Effector memory CD4-positive, alpha-beta T cell (primary cell): ENCODE results near the gene CAMP.
"Not testable (repeated sequence)": the region's sequence is repeated elsewhere in the genome, so short reads cannot be mapped to it uniquely, and the experiment has no call there.

Source experiments
- DNase-seq, 3 donors: peaks; one replicate each; pipeline ENCODE4 v3.0.0-alpha.2; 2020
- H3K27ac ChIP-seq: 2 replicates; pipeline ENCODE4 v1.7.0; 2013; ENCODE audit warnings: mild to moderate bottlenecking, low read length, moderate library complexity; ENCODE audit not compliant: insufficient read depth, poor library complexity, severe bottlenecking
- H3K27me3 ChIP-seq: replicated peaks from 2 replicates; pipeline ENCODE4 v1.7.0; 2013; ENCODE audit warnings: mild to moderate bottlenecking, low read length; ENCODE audit not compliant: insufficient read depth, control insufficient read depth, poor library complexity, severe bottlenecking
- H3K36me3 ChIP-seq: 2 replicates; pipeline ENCODE4 v1.7.0; 2013; ENCODE audit warnings: mild to moderate bottlenecking, low read length, moderate library complexity; ENCODE audit not compliant: control insufficient read depth, insufficient read depth
- H3K4me1 ChIP-seq: 2 replicates; pipeline ENCODE4 v1.7.0; 2013; ENCODE audit warnings: low read length, mild to moderate bottlenecking; ENCODE audit not compliant: control insufficient read depth, insufficient read depth, poor library complexity, severe bottlenecking
- H3K4me3 ChIP-seq: 2 replicates; pipeline ENCODE4 v1.7.0; 2013; ENCODE audit warnings: low read length, low read depth, mild to moderate bottlenecking; ENCODE audit not compliant: insufficient read depth, poor library complexity, severe bottlenecking
- H3K9me3 ChIP-seq: 2 replicates; pipeline ENCODE4 v1.7.0; 2013; ENCODE audit warnings: mild to moderate bottlenecking, low read length, moderate library complexity; ENCODE audit not compliant: control insufficient read depth

CAMP gene

DNA sequence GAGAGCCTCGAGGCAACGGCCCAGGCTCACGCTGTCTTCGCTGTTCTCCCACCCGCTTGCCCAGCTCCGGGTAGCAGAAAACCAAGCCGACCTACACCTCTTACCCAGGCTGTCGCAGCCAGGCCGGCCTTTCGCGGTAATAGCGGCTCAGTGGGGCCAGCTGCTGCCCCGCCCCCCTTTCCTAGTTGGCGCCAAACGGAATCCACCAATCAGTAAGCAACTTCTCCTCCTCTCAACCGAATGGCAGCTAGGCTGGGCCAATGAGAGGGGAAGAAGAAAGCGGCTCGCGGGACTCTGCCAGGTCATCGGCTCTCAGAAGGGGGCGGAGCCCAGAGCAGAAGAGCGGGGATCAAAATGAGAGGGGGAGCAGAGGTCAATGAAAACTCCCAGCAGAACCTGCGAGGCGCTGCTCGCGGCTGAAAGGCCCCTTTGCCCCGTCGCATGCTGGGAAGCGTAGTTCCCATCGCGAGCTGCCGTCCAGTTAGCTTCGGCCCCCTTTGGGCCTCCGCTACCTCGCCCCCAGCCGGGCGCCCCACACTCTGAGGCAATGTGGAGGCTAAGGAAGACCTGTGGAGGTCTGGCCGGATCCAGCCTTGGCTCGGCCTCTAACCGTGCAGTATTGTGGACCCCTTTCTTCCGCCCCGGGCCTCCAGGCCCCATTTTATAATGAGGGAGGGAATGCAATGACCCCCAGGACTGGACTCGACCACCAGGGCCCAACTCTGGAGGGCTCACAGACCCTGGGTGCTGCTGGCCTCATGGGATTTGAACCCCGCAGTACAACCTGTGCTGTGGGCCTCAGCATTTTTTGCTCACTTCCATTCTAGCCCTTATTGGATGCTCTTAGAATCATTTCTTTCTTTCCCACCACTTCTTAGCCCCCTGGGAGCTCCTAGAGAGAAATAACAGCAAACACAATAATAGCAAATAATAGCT, 34.8 kb upstream of the CAMP start, which contains the start of gene CDC25A:
CDC25A (minus strand) TSS at position 152 of the 936 bp plus-strand sequence. CDS start 470 bp downstream, outside the sequence.
- Histone ChIP-seq H3K36me3 (no peaks in the 10 kb centered on the region), H3K4me1 (peaks cover 4% of the 10 kb centered on the region), H3K27ac (no peak within 1 kb of the TSS), H3K9me3 (no peaks in the 10 kb centered on the region), H3K27me3 (no peaks in the 10 kb centered on the region), H3K4me3 (peak within 1 kb of the TSS; percentile 79)
- DNase-seq = peak; percentile 87 to 92 (median 90)

DNA sequence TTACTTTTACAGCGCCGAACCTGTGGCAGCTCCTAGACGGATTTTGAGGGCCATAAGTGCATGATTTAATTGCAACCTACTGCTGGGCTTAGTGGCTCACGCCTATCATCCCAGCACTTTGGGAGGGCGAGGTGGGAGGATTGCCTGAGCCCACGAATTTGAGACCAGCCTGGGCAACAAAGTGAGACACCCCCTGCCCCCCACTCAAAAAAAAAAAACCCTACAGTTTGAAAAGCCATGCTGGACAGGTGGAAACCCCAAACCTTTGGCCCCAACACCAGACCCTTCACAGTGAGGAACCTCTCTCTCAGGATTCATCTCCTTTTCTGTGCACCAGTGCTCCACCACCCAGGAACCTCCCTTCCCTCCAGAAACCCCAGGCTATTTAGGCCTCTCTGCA, 34.0 kb upstream of the CAMP start:
- peaks cover 4% of the 10 kb centered on the region for H3K4me1 ChIP-seq
- no peak overlapping the region for H3K4me3 ChIP-seq
- H3K27me3 ChIP-seq = no peaks in the 10 kb centered on the region
- H3K36me3 ChIP-seq = no peaks in the 10 kb centered on the region
- no peak for DNase-seq
- H3K9me3 ChIP-seq = no peaks in the 10 kb centered on the region
- no peak overlapping the region for H3K27ac ChIP-seq

DNA sequence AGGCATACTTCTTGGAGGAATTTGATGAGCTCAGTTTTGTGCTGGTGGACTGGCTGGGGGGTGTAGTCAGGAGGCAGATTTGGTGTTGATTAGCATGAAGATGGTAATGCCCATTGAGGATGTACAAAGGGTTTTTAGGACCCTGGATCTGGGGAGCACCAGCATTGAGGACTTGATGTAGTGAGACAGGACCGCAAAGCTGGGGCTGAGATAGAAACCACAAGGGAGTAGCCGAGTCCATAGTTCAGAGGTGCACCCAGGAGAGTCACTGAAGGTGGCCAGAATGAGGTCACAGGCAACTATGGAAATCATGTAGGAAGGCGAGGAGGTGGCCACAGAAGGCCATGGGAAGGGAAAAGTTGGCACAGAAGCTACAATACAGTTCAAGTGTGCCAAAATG, 32.4 kb upstream of the CAMP start:
- Histone ChIP-seq H3K4me1 (peaks cover 4% of the 10 kb centered on the region), H3K4me3 (no peak overlapping the region), H3K36me3 (no peaks in the 10 kb centered on the region), H3K9me3 (no peaks in the 10 kb centered on the region), H3K27me3 (no peaks in the 10 kb centered on the region), H3K27ac (no peak overlapping the region)
- no peak for DNase-seq

DNA sequence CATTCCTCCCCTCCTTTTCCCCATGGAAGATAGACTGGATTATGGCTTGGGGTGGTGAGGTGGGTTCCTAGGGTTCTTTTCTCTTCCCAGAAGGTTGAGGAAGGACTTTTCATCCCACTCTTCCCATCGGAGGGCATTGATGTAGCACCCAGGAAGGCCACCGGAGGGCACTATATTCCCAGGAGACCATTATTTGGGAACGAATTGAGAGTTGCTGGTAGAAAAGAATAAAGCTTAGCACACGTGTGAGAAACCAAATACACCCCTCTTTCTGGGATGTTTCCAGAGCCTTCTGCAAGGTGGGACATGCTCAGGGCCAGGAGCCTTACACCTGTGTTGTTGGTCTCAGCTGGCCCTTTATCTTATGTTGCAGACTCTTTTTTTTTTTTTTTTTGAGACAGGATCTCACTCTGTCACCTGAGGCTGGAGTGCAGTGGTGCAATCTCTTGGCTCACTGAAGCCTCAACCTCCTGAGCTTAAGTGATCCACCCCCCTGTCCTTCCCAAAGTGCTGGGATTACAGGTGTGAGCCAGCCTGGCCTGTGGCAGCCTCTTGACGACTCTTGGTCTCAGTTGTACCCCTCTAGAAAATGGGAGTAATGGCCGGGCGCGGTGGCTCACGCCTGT, 28.7 kb upstream of the CAMP start:
- no peaks in the 10 kb centered on the region for H3K4me1 ChIP-seq
- H3K27me3 ChIP-seq = no peaks in the 10 kb centered on the region
- H3K9me3 ChIP-seq = no peaks in the 10 kb centered on the region
- no peak for DNase-seq
- H3K36me3 ChIP-seq = no peaks in the 10 kb centered on the region
- H3K27ac ChIP-seq = no peak overlapping the region
- no peak overlapping the region for H3K4me3 ChIP-seq

DNA sequence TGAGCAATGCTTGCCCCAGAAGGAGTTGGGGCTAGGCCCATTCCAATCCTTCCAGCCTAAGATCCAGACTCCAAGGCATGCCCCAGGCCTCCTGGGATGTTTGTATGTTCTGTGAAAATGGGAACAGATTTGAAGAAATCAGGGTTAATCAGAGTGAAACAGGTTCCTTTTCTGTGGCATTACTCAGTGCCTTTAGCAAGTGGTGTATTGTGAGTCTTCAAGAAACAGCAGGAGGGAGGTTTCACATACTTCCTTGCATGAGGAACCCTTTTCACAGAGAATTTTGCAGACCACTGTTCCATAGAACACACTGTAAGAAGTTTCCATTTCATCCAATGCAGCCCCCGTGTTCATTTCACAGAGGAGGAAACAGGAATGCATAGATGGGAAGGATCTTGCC, 26.7 kb upstream of the CAMP start:
- H3K4me3 ChIP-seq = no peak overlapping the region
- H3K4me1 ChIP-seq = no peaks in the 10 kb centered on the region
- DNase-seq = no peak
- H3K27ac ChIP-seq = no peak overlapping the region
- no peaks in the 10 kb centered on the region for H3K27me3 ChIP-seq
- H3K9me3 ChIP-seq = no peaks in the 10 kb centered on the region
- no peaks in the 10 kb centered on the region for H3K36me3 ChIP-seq

DNA sequence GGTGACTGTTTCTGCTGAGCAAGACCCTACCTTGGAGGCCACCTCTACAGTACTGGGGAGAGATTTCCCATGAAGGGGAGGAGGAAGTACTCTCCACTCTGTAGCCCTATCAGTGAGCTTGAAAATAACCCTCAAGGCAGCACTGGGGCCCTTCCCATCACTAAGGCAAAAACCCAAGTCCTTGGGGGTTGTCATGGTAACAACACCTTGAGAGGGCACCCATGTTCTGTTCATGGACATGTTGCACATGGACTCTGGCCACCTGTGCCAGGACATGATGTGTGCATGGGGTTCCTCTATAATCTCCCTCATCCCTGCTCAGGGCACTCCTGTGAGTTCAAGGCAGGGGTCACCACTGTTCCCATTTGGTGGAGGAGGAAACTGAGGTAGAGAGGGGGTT, 24.2 kb upstream of the CAMP start:
- no peak for DNase-seq
- no peaks in the 10 kb centered on the region for H3K36me3 ChIP-seq
- no peaks in the 10 kb centered on the region for H3K9me3 ChIP-seq
- no peak overlapping the region for H3K4me3 ChIP-seq
- H3K27ac ChIP-seq = no peak overlapping the region
- no peaks in the 10 kb centered on the region for H3K4me1 ChIP-seq
- H3K27me3 ChIP-seq = no peaks in the 10 kb centered on the region

DNA sequence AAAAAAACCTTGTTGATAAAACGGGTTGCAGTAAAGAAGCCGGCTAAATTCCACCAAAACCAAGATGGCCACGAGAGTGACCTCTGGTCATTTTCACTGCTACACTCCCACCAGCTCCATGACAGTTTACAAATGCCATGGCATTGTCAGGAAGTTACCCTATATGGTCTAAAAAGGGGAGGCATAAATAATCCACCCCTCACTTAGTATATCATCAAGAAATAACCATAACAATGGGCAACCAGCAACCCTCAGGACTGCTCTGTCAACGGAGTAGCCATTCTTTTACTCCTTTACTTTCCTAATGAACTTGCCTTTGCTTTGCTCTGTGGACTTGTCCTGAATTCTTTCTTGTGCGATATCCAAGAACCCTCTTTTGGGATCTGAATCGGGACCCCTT, 20.7 kb upstream of the CAMP start:
- no peaks in the 10 kb centered on the region for H3K36me3 ChIP-seq
- no peak overlapping the region for H3K27ac ChIP-seq
- no peaks in the 10 kb centered on the region for H3K27me3 ChIP-seq
- no peaks in the 10 kb centered on the region for H3K4me1 ChIP-seq
- no peak overlapping the region for H3K4me3 ChIP-seq
- no peaks in the 10 kb centered on the region for H3K9me3 ChIP-seq
- no peak for DNase-seq

DNA sequence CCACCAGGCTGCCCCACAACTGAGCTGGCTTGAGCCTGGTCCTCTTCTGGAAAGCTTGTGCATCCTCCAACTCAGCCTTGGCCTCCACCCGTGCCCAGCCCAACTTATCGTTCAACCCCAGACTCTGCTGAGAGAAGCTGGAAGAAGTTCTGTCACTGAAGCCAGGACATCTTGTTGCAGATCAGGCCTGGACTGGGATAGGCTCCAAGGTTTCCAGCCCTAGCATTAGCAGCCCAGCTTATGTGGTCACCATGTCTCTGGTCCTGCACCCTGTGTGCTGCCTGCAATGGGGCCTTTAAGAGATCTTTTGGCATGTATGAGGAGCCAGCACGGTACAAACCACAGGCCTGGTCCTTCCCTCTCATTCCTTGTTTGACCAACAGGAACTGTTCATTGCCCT, 15.2 kb upstream of the CAMP start:
- no peak overlapping the region for H3K27ac ChIP-seq
- no peaks in the 10 kb centered on the region for H3K4me1 ChIP-seq
- H3K36me3 ChIP-seq = no peaks in the 10 kb centered on the region
- H3K4me3 ChIP-seq = no peak overlapping the region
- no peaks in the 10 kb centered on the region for H3K9me3 ChIP-seq
- no peak for DNase-seq
- no peaks in the 10 kb centered on the region for H3K27me3 ChIP-seq

DNA sequence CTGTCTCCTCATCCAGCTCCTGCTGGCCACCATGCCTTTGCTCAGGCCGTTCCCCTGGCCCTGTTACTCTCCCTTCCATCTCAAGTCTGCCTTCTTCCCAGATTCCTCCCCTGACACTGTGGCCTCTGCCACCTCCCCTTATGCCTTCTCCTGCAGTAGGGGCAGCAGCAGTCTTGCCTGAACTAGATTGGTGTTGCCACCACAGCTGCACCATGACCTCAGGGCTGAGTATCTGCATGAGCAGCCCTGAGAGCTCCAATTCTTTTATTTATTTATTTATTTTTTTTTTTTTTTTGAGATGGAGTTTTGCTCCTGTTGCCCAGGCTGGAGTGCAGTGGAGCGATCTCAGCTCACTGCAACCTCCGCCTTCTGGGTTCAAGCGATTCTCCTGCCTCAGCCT, 13.8 kb upstream of the CAMP start:
- no peaks in the 10 kb centered on the region for H3K9me3 ChIP-seq
- no peak overlapping the region for H3K4me3 ChIP-seq
- no peak for DNase-seq
- H3K4me1 ChIP-seq = no peaks in the 10 kb centered on the region
- no peak overlapping the region for H3K27ac ChIP-seq
- no peaks in the 10 kb centered on the region for H3K36me3 ChIP-seq
- no peaks in the 10 kb centered on the region for H3K27me3 ChIP-seq

DNA sequence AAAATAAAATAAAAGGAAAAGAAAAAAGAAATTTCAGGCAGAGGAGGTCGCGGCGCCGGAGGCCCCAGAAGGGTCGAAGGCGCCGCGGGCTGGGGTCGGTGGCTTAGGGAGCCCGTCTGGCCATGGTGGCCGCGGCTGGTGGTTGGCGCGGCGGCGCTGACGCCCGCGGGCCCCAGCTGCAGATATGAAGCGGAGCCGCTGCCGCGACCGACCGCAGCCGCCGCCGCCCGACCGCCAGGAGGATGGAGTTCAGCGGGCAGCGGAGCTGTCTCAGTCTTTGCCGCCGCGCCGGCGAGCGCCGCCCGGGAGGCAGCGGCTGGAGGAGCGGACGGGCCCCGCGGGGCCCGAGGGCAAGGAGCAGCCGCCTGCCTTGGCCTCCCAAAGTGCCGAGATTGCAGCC, 12.8 kb upstream of the CAMP start:
- H3K4me3 ChIP-seq, H3K9me3 ChIP-seq, DNase-seq, H3K27ac ChIP-seq, H3K36me3 ChIP-seq, H3K4me1 ChIP-seq, H3K27me3 ChIP-seq: not testable (repeated sequence)
